ENCODE data around the gene HES6.

HES6 gene

GRCh38 chr2:238263204-238264071, 23.6 kb upstream of the HES6 start:
- DNase-seq (ENCODE audit: insufficient read length, low spot score) (peak; percentile 96), FAIRE-seq (no peak)
- peak; percentile 95 for TF ChIP-seq CTCF (IDR thresholded peaks at IDR 0.05; ENCODE audit: insufficient read depth, missing control alignments)

GRCh38 chr2:238262496-238263122, 22.8 kb upstream of the HES6 start:
- FAIRE-seq = no peak
- no peak for TF ChIP-seq CTCF (IDR thresholded peaks at IDR 0.05; ENCODE audit: insufficient read depth, missing control alignments)
- DNase-seq (ENCODE audit: insufficient read length, low spot score) = no peak

GRCh38 chr2:238261718-238262375, 22.0 kb upstream of the HES6 start:
- no peak for DNase-seq (ENCODE audit: insufficient read length, low spot score)
- TF ChIP-seq CTCF (IDR thresholded peaks at IDR 0.05; ENCODE audit: insufficient read depth, missing control alignments) = no peak
- FAIRE-seq = no peak

- no peak for TF ChIP-seq CTCF (IDR thresholded peaks at IDR 0.05; ENCODE audit: insufficient read depth, missing control alignments)
- DNase-seq (ENCODE audit: insufficient read length, low spot score) (no peak), FAIRE-seq (no peak)
Observed at GRCh38 chr2:238260883-238261282, 21.0 kb upstream of the HES6 start.

GRCh38 chr2:238259061-238260020, 19.5 kb upstream of the HES6 start:
- no peak for TF ChIP-seq CTCF (IDR thresholded peaks at IDR 0.05; ENCODE audit: insufficient read depth, missing control alignments)
- DNase-seq (ENCODE audit: insufficient read length, low spot score) (no peak), FAIRE-seq (no peak)

GRCh38 chr2:238257786-238258700, 18.2 kb upstream of the HES6 start:
- DNase-seq (ENCODE audit: insufficient read length, low spot score) = no peak
- TF ChIP-seq CTCF (IDR thresholded peaks at IDR 0.05; ENCODE audit: insufficient read depth, missing control alignments) = no peak
- FAIRE-seq = no peak

All from D721Med (cell line).